ENCODE results near the gene FAM184A.

Gene FAM184A

GRCh38 chr6:119028091-119028490 is 50.4 kb downstream of the FAM184A start:
- Histone ChIP-seq H3K36me3 (ENCODE audit: control insufficient read depth, insufficient read depth, low read length) (no peaks in the 10 kb centered on the region), H3K27me3 (replicated peaks; ENCODE audit: control insufficient read depth, insufficient read depth, low read length) (no peaks in the 10 kb centered on the region), H3K4me3 (replicated peaks; ENCODE audit: low read depth, low read length) (no peak overlapping the region)
- no peak for TF ChIP-seq CTCF (IDR thresholded peaks at IDR 0.05; ENCODE audit: insufficient read depth, low read length, poor library complexity, severe bottlenecking)
- DNase-seq (ENCODE audit: extremely low read depth, insufficient read length) = no peak

- no peaks in the 10 kb centered on the region for H3K36me3 ChIP-seq (ENCODE audit: control insufficient read depth, insufficient read depth, low read length)
- H3K4me3 ChIP-seq (replicated peaks; ENCODE audit: low read depth, low read length) = no peak overlapping the region
- TF ChIP-seq CTCF (IDR thresholded peaks at IDR 0.05; ENCODE audit: insufficient read depth, low read length, poor library complexity, severe bottlenecking) = no peak
- no peak for DNase-seq (ENCODE audit: extremely low read depth, insufficient read length)
- no peaks in the 10 kb centered on the region for H3K27me3 ChIP-seq (replicated peaks; ENCODE audit: control insufficient read depth, insufficient read depth, low read length)
Observed at GRCh38 chr6:119027465-119027864, 51.0 kb downstream of the FAM184A start.

- no peaks in the 10 kb centered on the region for H3K27me3 ChIP-seq (replicated peaks; ENCODE audit: control insufficient read depth, insufficient read depth, low read length)
- no peak overlapping the region for H3K4me3 ChIP-seq (replicated peaks; ENCODE audit: low read depth, low read length)
- H3K36me3 ChIP-seq (ENCODE audit: control insufficient read depth, insufficient read depth, low read length) = no peaks in the 10 kb centered on the region
- no peak for TF ChIP-seq CTCF (IDR thresholded peaks at IDR 0.05; ENCODE audit: insufficient read depth, low read length, poor library complexity, severe bottlenecking)
- no peak for DNase-seq (ENCODE audit: extremely low read depth, insufficient read length)
Observed at GRCh38 chr6:119026822-119027221, 51.6 kb downstream of the FAM184A start.

- H3K27me3 ChIP-seq (replicated peaks; ENCODE audit: control insufficient read depth, insufficient read depth, low read length) = no peaks in the 10 kb centered on the region
- no peaks in the 10 kb centered on the region for H3K36me3 ChIP-seq (ENCODE audit: control insufficient read depth, insufficient read depth, low read length)
- H3K4me3 ChIP-seq (replicated peaks; ENCODE audit: low read depth, low read length) = no peak overlapping the region
- DNase-seq (ENCODE audit: extremely low read depth, insufficient read length) = no peak
- no peak for TF ChIP-seq CTCF (IDR thresholded peaks at IDR 0.05; ENCODE audit: insufficient read depth, low read length, poor library complexity, severe bottlenecking)
Observed at GRCh38 chr6:119025793-119026192, 52.7 kb downstream of the FAM184A start.

GRCh38 chr6:119024111-119024510 is 54.4 kb downstream of the FAM184A start:
- no peaks in the 10 kb centered on the region for H3K27me3 ChIP-seq (replicated peaks; ENCODE audit: control insufficient read depth, insufficient read depth, low read length)
- no peak overlapping the region for H3K4me3 ChIP-seq (replicated peaks; ENCODE audit: low read depth, low read length)
- no peak for TF ChIP-seq CTCF (IDR thresholded peaks at IDR 0.05; ENCODE audit: insufficient read depth, low read length, poor library complexity, severe bottlenecking)
- H3K36me3 ChIP-seq (ENCODE audit: control insufficient read depth, insufficient read depth, low read length) = no peaks in the 10 kb centered on the region
- DNase-seq (ENCODE audit: extremely low read depth, insufficient read length) = no peak

- DNase-seq (ENCODE audit: extremely low read depth, insufficient read length) = no peak
- H3K36me3 ChIP-seq (ENCODE audit: control insufficient read depth, insufficient read depth, low read length) = no peaks in the 10 kb centered on the region
- TF ChIP-seq CTCF (IDR thresholded peaks at IDR 0.05; ENCODE audit: insufficient read depth, low read length, poor library complexity, severe bottlenecking) = no peak
- H3K27me3 ChIP-seq (replicated peaks; ENCODE audit: control insufficient read depth, insufficient read depth, low read length) = no peaks in the 10 kb centered on the region
- no peak overlapping the region for H3K4me3 ChIP-seq (replicated peaks; ENCODE audit: low read depth, low read length)
Observed at GRCh38 chr6:119022796-119023195, 55.7 kb downstream of the FAM184A start.

Data from GM06990 (cell line).